Activated naive CD8-positive, alpha-beta T cell treated with anti-CD3 and anti-CD28 coated beads, Interleukin-2, amount 10 ng/mL, durations not matched to agents 7 days and 5 days (primary cell): Measurements from ENCODE around the gene TOM1. TPM values are rescaled to one million over a fixed set of nuclear protein-coding genes. Genes with fewer than 3 reads are reported as not detected.

ENCODE experiments used
- ATAC-seq: fragments of 150-1000 bp; cut with Tn5 transposase; one replicate; pipeline ENCODE4 v1.10.0; 2021; ENCODE audit warnings: low read depth, moderate library complexity
- POLR2A ChIA-PET: fragments of 350-600 bp; sonication (Branson Sonifier 250); formaldehyde crosslinking; loops from one replicate; lab custom pipeline; 2021; ENCODE audit warnings: antibody characterized with exemption; lab: Charles Lee
- DNase-seq: peaks from one replicate; pipeline ENCODE4 v3.0.0; 2021
- H3K27ac Mint-ChIP-seq: one replicate; pipeline ENCODE4 v1.8.0; 2022; ENCODE audit warnings: mild to moderate bottlenecking, mixed read lengths
- H3K27me3 Mint-ChIP-seq: one replicate; pipeline ENCODE4 v1.8.0; 2022; ENCODE audit warnings: mild to moderate bottlenecking, moderate library complexity, mixed read lengths
- H3K36me3 Mint-ChIP-seq: one replicate; pipeline ENCODE4 v1.8.0; 2021; ENCODE audit warnings: mild to moderate bottlenecking, mixed read lengths
- H3K4me1 Mint-ChIP-seq: one replicate; pipeline ENCODE4 v1.8.0; 2021; ENCODE audit warnings: mixed read lengths
- H3K4me3 Mint-ChIP-seq: one replicate; pipeline ENCODE4 v1.8.0; 2022; ENCODE audit warnings: mild to moderate bottlenecking, moderate library complexity, mixed read lengths
- H3K9me3 Mint-ChIP-seq: one replicate; pipeline ENCODE4 v1.8.0; 2021; ENCODE audit warnings: mixed read lengths
- microRNA-seq: library from miRNA; unstranded; fragments of <30 nt; microRNA quantifications from one replicate; pipeline ENCODE4 v1.2.0, GENCODE V29; 2022
- total RNA-seq, 2 experiments: library from RNA; stranded (reverse); gene quantifications; one replicate each; pipeline ENCODE4 v1.2.3, GENCODE V29; 2021

TOM1 gene
- total RNA-seq, 2 experiments from 2014 or later = 36.7 to 39.5 TPM

DNA sequence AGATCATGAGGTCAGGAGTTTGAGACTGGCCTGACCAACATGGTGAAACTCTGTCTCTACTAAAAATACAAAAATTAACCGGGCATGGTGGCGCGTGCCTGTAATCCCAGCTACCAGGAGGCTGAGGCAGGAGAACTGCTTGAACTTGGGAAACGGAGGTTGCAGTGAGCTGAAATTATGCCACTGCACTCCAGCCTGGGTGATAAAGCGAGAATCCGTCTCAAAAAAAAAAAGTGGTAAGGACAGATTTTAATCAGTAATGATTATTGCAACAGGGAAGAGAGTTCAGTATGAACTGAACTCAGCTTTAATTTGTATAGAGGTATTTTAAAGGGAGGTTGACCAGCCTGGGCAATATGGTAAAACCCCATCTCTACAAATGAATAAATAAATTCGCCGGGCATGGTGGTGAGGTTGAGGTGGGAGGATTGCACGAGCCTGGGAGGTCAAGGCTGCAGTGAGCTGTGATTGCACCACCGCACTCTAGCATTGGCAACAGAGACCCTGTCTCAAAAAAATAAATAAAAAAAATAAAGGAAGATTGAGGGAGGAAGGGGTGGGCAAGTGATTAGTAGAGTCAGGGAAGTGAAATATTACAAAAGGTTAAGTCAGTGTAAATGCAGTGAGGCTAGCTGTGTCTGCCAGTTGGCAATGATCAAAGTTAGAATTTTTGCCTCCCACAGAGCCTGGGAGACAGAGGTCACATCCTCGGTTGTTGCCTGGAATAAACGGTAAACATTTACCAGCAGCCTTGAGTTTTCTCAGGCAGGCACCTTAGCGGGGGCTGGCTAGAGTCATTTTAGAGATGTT, 97.6 kb downstream of the TOM1 start:
- no peak overlapping the region for H3K4me3 Mint-ChIP-seq
- ATAC-seq = no peak
- POLR2A ChIA-PET = interaction anchor here (0.6 kb wide), 1 partner anchor 12 kb away, joined by 3 read pairs; no protein-coding TSS in a partner anchor
- H3K9me3 Mint-ChIP-seq = no peaks in the 10 kb centered on the region
- peaks cover 17% of the 10 kb centered on the region for H3K36me3 Mint-ChIP-seq
- no peak overlapping the region for H3K27ac Mint-ChIP-seq
- DNase-seq = no peak
- no peaks in the 10 kb centered on the region for H3K27me3 Mint-ChIP-seq
- H3K4me1 Mint-ChIP-seq = peaks cover 16% of the 10 kb centered on the region

Small RNAs within 50 kb of the gene (microRNA-seq; reads per million reads assigned to microRNA genes)
- gene MIR3909 (not detected), gene MIR6069 (not detected)

Other genes with a start within 250 kb of the TOM1 start
- gene ISX, start 233.7 kb upstream of the TOM1 start, total RNA-seq = not detected
- gene HMGXB4, start 42.4 kb upstream of the TOM1 start, total RNA-seq = 10 to 100 TPM; 35.4 to 36.2 TPM
- 1 to 10 TPM; 5.2 to 7.3 TPM for gene HMOX1, start 81.2 kb downstream of the TOM1 start, total RNA-seq
- gene MCM5, start 100.2 kb downstream of the TOM1 start, total RNA-seq = 100 to 1,000 TPM; 194 to 221 TPM
- gene RASD2, start 240.9 kb downstream of the TOM1 start, total RNA-seq = not detected